GM18502 (cell line): ENCODE data around the gene CAPN12.

ENCODE experiments used
- ATAC-seq: cut with Tn5 transposase; IDR thresholded peaks from one replicate; pipeline ENCODE4 v1.9.1; 2021; ENCODE audit warnings: mild to moderate bottlenecking; ENCODE audit not compliant: unreplicated experiment, poor library complexity

Gene CAPN12

GRCh38 chr19:38699647-38700349 lies 44.5 kb downstream of the CAPN12 start:
- no peak for ATAC-seq

GRCh38 chr19:38699027-38699346 lies 45.3 kb downstream of the CAPN12 start:
- no peak for ATAC-seq

GRCh38 chr19:38698225-38699026 lies 45.8 kb downstream of the CAPN12 start:
- no peak for ATAC-seq

GRCh38 chr19:38697641-38698071 lies 46.6 kb downstream of the CAPN12 start:
- no peak for ATAC-seq

DNA sequence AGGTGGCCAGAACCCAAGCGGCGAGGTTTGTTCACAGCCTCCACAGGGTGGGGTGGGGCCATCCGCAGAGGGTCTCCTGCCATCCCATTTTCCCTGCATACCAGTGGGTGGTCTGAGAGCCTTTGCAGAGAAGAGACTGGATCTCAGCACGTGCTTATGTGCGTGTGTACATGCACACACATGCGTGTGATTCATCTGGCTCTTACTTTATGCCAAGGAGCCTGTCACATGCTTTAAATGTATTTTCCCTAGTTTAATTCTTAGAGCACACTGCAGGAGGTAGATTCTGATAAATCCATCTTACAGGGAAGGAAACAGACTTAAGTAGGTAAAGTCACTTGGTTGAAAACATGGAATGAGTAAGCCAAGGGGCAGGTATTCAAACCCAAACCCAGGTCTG lies 47.1 kb downstream of the CAPN12 start:
- ATAC-seq: no peak

- no peak for ATAC-seq
Measured at GRCh38 chr19:38696729-38697055, 47.6 kb downstream of the CAPN12 start.

- no peak for ATAC-seq
Measured at GRCh38 chr19:38695832-38696728, 48.2 kb downstream of the CAPN12 start.

- no peak for ATAC-seq
Measured at GRCh38 chr19:38695317-38695683, 49.0 kb downstream of the CAPN12 start.

- ATAC-seq: no peak
Measured at GRCh38 chr19:38693380-38694223, 50.7 kb downstream of the CAPN12 start.

DNA sequence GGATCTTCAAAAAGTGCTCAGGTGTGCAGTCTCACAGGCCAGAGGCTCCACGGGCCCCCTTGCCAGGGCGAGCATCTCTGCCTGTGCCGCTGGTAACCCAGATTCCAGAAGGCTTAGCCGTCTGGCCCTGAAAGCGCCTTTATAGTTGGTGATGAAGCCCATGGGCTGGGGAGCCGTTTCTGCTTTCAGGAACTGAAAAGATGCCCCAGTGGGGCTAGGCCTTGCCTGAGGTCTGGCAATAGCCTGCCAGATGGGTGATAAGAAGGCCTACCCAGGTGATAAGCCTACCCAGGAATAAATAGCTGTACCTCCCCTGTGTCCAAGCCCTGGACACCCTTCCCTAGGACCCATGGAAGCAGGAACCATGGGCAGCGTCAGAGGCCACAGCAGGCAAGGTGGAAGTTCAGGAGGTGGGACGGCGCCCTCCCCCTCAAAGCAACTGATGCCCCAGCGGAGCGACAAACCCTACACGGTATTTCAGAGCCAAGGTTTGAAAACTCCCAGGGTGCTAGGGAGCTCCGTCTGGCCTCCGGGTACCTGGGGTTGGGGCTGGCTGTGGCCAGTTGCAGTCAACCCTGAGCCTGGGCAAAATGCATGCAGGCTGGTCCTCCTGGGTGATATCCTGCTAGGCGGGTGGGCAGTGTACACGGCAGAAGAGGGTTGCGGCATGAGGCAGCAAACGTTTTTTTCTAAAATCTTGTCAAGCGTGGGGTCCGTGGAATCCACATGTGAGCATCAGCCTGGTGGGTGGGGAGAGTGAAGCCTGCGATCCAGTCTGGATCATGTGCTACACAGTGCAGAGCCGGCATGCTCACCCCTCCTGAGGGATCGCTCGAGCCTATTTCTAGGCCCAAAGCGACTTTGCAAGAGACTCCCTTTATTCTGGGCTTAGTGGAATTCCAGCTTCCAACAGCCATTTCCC lies 51.6 kb downstream of the CAPN12 start:
- ATAC-seq: no peak

DNA sequence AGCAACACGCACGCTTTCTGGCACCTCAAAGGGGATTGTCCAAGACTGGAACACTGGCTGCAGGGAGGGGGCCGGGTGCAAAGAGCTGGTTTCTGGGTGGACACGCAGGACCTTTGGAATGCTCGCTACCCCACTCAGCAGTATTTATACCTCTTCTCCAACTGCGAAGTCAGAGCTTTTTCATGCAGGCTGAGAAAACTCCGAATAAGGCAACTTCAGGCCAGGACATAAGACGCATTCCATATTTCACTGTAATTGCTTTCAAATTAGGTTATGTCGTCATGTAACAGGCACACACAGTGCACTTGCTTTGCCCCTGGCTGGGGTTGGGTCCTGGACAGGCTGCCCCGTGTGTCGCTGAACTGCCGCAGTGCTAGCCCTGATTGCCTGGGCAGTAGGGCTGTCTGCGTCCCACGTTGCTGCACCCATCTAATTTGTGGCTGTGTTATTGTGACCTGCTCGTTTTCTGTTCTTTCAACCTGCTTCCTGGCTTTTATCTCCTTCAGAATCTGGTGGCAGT lies 52.3 kb downstream of the CAPN12 start:
- no peak for ATAC-seq

DNA sequence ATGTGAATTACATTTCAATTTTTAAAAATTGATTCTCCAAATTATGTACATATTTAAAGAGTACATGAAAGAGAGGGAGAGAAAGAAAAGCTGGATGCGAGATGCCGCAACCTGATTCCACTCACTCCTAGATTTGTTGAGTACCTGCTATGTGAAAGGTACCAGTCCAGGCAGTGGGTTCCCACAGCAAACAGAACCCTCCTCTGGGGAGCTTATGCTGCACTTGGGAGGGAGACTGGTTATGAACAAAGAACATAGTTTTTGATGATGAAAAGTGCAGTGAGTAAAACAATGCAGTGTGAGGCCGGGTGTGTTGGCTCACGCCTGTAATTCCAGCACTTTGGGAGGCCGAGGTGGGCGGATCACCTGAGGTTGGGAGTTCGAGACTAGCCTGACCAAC lies 53.4 kb downstream of the CAPN12 start:
- ATAC-seq: no peak

- no peak for ATAC-seq
Measured at GRCh38 chr19:38690146-38690545, 54.1 kb downstream of the CAPN12 start.

DNA sequence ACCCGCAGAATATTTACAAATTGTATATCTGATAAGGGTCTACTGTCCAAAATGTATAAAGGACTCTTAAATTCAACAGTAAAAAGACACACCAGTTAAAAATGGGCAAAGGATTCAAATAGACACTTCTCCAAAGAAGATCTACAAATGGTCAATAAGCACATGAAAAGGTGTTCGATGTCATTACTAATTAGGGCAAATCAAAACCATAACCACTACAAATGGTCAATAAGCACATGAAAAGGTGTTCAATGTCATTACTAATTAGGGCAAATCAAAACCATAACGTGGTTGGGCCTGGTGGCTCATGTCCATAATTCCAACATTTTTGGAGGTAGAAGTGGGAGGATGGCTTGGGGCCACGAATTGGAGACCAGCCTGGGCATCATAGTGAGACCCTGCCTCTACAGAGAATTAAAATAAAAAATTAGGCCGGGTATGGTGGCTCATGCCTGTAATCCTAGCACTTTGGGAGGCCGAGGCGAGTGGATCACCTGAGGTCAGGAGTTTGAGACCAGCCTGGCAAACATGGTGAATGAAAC lies 56.4 kb downstream of the CAPN12 start:
- no peak for ATAC-seq

GRCh38 chr19:38686530-38686888 lies 57.8 kb downstream of the CAPN12 start:
- ATAC-seq: peak; percentile 51

DNA sequence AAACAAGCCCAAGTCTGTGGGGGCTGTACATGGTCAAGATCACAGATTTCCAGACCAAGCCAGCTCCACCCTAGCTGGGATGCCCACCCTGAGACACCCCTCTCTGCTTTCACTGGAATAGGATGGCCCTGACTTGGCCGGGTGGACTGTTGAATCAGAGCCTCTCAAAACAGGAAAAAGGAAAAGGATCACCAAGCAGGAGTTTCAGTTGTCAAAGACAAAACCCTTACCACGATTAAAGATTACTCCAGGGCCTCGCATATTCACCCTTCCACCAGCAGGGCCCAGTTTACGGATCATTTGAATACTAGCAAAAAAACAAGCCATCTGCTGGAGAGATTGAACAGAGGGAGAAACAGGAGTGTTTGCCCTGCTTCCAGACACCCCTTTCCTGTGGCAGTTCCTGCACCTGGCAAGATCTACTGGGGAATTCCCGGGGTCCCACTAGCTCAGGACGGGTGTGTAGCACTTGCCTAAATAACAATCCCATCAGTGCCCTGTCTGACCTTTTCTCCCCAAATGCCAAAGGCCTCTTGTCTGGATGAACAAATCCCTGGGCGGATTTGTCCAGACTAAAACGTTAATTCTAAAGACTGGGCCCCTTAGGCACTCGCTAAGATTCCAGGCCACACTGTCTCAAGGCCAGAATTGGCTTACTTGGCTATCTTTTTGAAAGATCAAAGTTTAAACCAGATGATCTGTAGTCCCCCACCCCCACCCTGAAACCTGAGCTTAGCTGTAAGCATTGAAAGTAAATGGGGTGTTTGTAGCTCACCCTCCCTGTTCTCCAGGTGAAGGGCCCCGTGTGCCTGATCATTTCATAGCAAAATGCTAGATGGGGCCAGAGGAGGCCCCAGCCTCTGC lies 58.4 kb downstream of the CAPN12 start:
- ATAC-seq: peak; percentile 20

DNA sequence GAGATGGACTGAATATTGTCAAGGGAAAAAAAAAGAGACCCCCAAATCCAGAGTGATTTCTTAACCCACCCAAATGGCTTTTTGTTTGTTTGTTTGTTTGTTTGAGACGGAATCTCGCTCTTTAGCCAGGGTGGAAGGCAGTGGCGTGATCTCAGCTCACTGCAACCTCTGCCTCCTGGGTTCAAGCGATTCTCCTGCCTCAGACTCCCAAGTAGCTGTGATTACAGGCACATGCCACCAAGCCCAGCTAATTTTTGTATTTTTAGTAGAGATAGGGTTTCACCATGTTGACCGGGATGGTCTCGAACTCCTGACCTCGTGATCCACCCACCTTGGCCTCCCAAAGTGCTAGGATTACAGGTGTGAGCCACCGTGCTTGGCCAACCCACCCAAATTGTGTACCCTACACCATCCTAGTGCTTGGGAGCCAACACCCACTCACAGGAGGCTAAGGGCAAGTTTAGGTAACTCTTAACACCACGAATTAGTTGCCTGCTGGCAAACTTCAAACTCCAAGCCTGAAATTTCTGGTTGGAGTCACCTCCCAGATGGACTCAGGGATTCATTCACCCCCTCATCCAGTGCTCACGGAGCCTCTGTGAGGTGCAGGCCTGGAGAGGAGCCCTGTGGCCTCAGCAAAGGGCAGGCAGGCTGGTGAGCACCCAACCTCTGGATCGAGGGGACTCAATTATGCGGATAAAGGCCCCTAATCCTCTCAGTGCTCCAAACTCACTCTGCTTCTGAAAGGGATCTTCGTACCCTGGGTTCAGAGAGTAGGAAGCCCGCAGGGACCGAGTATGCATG lies 59.2 kb downstream of the CAPN12 start:
- no peak for ATAC-seq
